ENCODE data around the gene ABRAXAS1. TPM values are rescaled to one million over a fixed set of nuclear protein-coding genes. Genes with fewer than 3 reads are reported as not detected.

Gene ABRAXAS1
- total and polyA plus RNA-seq, 8 donors: 10.7 to 55.5 (median 50.4) TPM

DNA sequence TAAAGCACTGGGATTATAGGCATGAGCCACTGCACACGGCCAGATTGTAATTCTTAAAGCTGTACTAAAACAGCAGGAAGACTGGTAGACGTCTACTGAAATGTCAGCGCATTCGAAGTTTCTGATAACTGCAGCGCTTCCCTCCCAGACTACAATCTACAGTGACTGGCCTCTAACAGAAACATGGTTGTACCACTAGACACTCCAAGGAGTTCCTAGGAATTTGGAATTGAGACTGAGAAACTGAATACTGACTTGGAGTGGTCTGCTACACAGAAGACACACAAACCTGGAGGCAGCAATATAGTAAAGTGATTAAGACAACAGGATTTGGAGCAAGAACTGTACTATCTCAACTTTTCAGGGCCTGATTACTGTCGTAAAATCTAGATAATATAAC, 30.2 kb downstream of the ABRAXAS1 start:
- H3K9me3 ChIP-seq: no peaks in the 10 kb centered on the region
- peak; percentile 8 for ATAC-seq
- H3K36me3 ChIP-seq: peaks cover 0 to 41% of the 10 kb centered on the region in 2 donors
- peak overlapping the region; percentile 95 to 96 for H3K27ac ChIP-seq
- H3K4me3 ChIP-seq: peak overlapping the region; percentile 64 to 67
- peaks cover 6 to 34% of the 10 kb centered on the region in 2 donors for H3K4me1 ChIP-seq
- TF ChIP-seq, protein P1, sequence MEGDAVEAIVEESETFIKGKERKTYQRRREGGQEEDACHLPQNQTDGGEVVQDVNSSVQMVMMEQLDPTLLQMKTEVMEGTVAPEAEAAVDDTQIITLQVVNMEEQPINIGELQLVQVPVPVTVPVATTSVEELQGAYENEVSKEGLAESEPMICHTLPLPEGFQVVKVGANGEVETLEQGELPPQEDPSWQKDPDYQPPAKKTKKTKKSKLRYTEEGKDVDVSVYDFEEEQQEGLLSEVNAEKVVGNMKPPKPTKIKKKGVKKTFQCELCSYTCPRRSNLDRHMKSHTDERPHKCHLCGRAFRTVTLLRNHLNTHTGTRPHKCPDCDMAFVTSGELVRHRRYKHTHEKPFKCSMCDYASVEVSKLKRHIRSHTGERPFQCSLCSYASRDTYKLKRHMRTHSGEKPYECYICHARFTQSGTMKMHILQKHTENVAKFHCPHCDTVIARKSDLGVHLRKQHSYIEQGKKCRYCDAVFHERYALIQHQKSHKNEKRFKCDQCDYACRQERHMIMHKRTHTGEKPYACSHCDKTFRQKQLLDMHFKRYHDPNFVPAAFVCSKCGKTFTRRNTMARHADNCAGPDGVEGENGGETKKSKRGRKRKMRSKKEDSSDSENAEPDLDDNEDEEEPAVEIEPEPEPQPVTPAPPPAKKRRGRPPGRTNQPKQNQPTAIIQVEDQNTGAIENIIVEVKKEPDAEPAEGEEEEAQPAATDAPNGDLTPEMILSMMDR (IDR thresholded peaks at IDR 0.05): no peak
- intact Hi-C loops (cut with DNase I): no loop called here
- no peaks in the 10 kb centered on the region for H3K27me3 ChIP-seq
- DNase-seq: no peak

DNA sequence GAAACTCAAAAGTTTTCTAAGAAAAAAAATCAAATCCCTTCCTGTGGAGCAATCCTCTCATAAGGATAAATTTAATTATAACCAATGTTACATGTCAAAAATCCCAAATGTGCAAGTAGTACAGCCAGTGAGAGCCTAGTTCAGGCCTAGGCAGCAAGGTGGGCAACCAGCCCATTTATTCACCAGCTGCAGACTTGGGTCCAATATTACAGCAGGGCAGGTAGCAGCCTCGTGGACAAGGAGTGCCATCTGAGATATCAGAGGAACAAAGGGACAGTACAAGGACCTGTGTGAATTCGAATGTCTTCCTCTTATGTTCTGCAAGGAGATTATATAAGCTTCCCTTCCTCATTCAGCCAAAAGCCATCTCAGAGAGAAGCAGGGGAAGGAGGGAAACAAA, 35.9 kb downstream of the ABRAXAS1 start:
- TF ChIP-seq, protein P1 (IDR thresholded peaks at IDR 0.05): no peak
- peaks cover 0 to 41% of the 10 kb centered on the region in 2 donors for H3K36me3 ChIP-seq
- peaks cover 0 to 5% of the 10 kb centered on the region in 2 donors for H3K4me1 ChIP-seq
- H3K9me3 ChIP-seq: no peaks in the 10 kb centered on the region
- intact Hi-C loops (cut with DNase I): no loop called here
- ATAC-seq (no peak), DNase-seq (no peak)
- H3K4me3 ChIP-seq: no peak overlapping the region
- H3K27ac ChIP-seq: no peak overlapping the region
- H3K27me3 ChIP-seq: no peaks in the 10 kb centered on the region

GRCh38 chr4:83440899-83441298, 44.0 kb downstream of the ABRAXAS1 start:
- H3K4me1 ChIP-seq: no peaks in the 10 kb centered on the region
- no peaks in the 10 kb centered on the region for H3K9me3 ChIP-seq
- intact Hi-C loops (cut with DNase I): no loop called here
- no peak overlapping the region for H3K27ac ChIP-seq
- H3K27me3 ChIP-seq: no peaks in the 10 kb centered on the region
- ATAC-seq (no peak), DNase-seq (no peak)
- TF ChIP-seq, protein P1 (IDR thresholded peaks at IDR 0.05): no peak
- no peak overlapping the region for H3K4me3 ChIP-seq
- peaks cover 0 to 90% of the 10 kb centered on the region in 2 donors for H3K36me3 ChIP-seq

GRCh38 chr4:83440148-83440814, 44.6 kb downstream of the ABRAXAS1 start:
- intact Hi-C loops (cut with DNase I): no loop called here
- DNase-seq: no peak
- H3K4me1 ChIP-seq: no peaks in the 10 kb centered on the region
- H3K27ac ChIP-seq: no peak overlapping the region
- TF ChIP-seq, protein P1 (IDR thresholded peaks at IDR 0.05): no peak
- H3K9me3 ChIP-seq: no peaks in the 10 kb centered on the region
- H3K4me3 ChIP-seq: no peak overlapping the region
- H3K36me3 ChIP-seq: peaks cover 0 to 85% of the 10 kb centered on the region in 2 donors
- ATAC-seq: no peak
- H3K27me3 ChIP-seq: no peaks in the 10 kb centered on the region

DNA sequence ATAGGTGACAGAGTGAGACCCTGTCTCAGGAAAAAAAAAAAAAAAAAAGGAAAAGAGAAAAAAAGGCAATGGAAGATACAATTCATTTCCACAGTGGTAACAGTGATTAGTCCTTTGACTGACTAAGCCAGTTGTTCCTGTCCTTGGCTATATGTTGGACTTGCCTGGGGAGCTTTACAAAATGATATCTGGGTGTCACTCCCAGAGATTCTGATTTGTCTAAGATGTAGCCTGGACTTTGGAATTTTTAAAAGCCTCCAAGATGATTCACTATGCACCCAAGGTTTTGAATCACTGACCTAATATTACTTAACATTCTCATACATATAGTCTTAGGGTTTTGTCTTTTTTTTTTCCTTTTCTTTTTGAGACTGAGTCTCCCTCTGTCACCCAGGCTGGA, 46.2 kb downstream of the ABRAXAS1 start:
- DNase-seq: no peak
- no peak for ATAC-seq
- no peak overlapping the region for H3K27ac ChIP-seq
- H3K27me3 ChIP-seq: no peaks in the 10 kb centered on the region
- H3K4me3 ChIP-seq: no peak overlapping the region
- intact Hi-C loops (cut with DNase I): no loop called here
- TF ChIP-seq, protein P1 (IDR thresholded peaks at IDR 0.05): no peak
- H3K36me3 ChIP-seq: peaks cover 0 to 85% of the 10 kb centered on the region in 2 donors
- H3K9me3 ChIP-seq: no peaks in the 10 kb centered on the region
- no peaks in the 10 kb centered on the region for H3K4me1 ChIP-seq

Measured in left lung (tissue), 10 donors.